Measurements from ENCODE around the gene PDIA5.
"Not testable (repeated sequence)": the region's sequence is repeated elsewhere in the genome, so short reads cannot be mapped to it uniquely, and the experiment has no call there.

PDIA5 gene

GRCh38 chr3:123096126-123096525 lies 29.3 kb downstream of the PDIA5 start:
- no peak for DNase-seq

- no peak for DNase-seq
Measured at GRCh38 chr3:123096731-123097130, 29.9 kb downstream of the PDIA5 start.

GRCh38 chr3:123098426-123099330 lies 31.9 kb downstream of the PDIA5 start:
- DNase-seq, result no peak

GRCh38 chr3:123099331-123100192 lies 32.7 kb downstream of the PDIA5 start:
- no peak for DNase-seq

- no peak for DNase-seq
Measured at GRCh38 chr3:123100193-123100776, 33.5 kb downstream of the PDIA5 start.

- DNase-seq, result no peak
Measured at GRCh38 chr3:123102249-123102648, 35.4 kb downstream of the PDIA5 start.

- no peak for DNase-seq
Measured at GRCh38 chr3:123102826-123103225, 36.0 kb downstream of the PDIA5 start.

GRCh38 chr3:123104550-123104949 lies 37.7 kb downstream of the PDIA5 start:
- no peak for DNase-seq

GRCh38 chr3:123105201-123106189 lies 38.7 kb downstream of the PDIA5 start:
- DNase-seq, result no peak

GRCh38 chr3:123110282-123110975 lies 43.6 kb downstream of the PDIA5 start:
- DNase-seq, result no peak

GRCh38 chr3:123110976-123111615 lies 44.3 kb downstream of the PDIA5 start:
- DNase-seq, result no peak

GRCh38 chr3:123111640-123112039 lies 44.8 kb downstream of the PDIA5 start:
- DNase-seq, result no peak

GRCh38 chr3:123112232-123112631 lies 45.4 kb downstream of the PDIA5 start:
- no peak for DNase-seq

- not testable (repeated sequence) for DNase-seq
Measured at GRCh38 chr3:123112656-123113055, 45.8 kb downstream of the PDIA5 start.

- DNase-seq, result no peak
Measured at GRCh38 chr3:123113889-123114450, 47.1 kb downstream of the PDIA5 start.

GRCh38 chr3:123116116-123116515 lies 49.3 kb downstream of the PDIA5 start:
- no peak for DNase-seq

GRCh38 chr3:123119388-123119787 lies 52.6 kb downstream of the PDIA5 start:
- no peak for DNase-seq

GRCh38 chr3:123119802-123120201 lies 53.0 kb downstream of the PDIA5 start:
- DNase-seq, result no peak

GRCh38 chr3:123120573-123120972 lies 53.7 kb downstream of the PDIA5 start:
- DNase-seq, result no peak

- DNase-seq, result no peak
Measured at GRCh38 chr3:123122057-123122456, 55.2 kb downstream of the PDIA5 start.
